HG03280 (cell line): ENCODE results near the gene TGFB3.

Source experiments
- ATAC-seq: cut with Tn5 transposase; IDR thresholded peaks from one replicate; pipeline ENCODE4 v1.9.1; 2021; ENCODE audit warnings: mild to moderate bottlenecking, moderate library complexity; ENCODE audit not compliant: unreplicated experiment

TGFB3 gene

GRCh38 chr14:75987201-75987970 is 5.6 kb upstream of the TGFB3 start:
- ATAC-seq, result no peak

DNA sequence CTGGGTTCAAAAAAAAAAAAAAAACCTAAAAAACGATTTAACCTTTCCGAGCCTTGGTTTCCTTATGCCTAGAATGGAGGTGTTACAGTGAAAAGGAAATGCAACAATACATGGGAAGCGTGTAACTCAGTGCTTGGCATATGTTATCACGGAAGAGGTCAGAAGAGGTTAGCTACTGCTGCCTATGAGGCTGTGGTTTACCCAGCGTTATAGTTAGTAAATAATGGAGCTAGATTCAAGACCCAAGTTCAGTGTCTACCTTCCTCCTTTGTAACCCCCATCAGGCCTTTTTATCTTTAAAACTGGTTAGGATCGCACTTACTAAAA is 4.6 kb upstream of the TGFB3 start:
- ATAC-seq, result no peak

- ATAC-seq, result peak; percentile 57
Observed at GRCh38 chr14:75985618-75986438, 4.0 kb upstream of the TGFB3 start, which contains the start of gene IFT43. IFT43 (plus strand) TSS chr14:75985763; CDS start chr14:75985787, 24 bp downstream.

GRCh38 chr14:75984674-75985073 is 2.9 kb upstream of the TGFB3 start:
- no peak for ATAC-seq

DNA sequence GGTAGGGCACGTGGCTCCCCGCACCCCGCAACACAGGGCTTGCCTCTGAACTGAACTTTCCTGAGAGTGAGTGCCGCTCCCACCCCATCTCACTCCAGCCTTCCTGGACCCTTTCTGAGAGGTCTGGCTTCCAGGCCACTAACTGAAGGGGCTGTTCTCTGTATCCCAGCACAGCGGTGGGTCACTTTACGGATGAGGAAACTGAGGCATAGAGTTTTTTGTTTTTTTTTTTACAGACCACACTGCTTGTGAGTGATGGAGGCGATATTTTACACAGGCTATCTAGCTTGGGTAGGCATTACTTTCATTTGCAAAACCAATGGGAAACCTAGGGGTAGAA is 1.2 kb upstream of the TGFB3 start:
- peak; percentile 2 for ATAC-seq

DNA sequence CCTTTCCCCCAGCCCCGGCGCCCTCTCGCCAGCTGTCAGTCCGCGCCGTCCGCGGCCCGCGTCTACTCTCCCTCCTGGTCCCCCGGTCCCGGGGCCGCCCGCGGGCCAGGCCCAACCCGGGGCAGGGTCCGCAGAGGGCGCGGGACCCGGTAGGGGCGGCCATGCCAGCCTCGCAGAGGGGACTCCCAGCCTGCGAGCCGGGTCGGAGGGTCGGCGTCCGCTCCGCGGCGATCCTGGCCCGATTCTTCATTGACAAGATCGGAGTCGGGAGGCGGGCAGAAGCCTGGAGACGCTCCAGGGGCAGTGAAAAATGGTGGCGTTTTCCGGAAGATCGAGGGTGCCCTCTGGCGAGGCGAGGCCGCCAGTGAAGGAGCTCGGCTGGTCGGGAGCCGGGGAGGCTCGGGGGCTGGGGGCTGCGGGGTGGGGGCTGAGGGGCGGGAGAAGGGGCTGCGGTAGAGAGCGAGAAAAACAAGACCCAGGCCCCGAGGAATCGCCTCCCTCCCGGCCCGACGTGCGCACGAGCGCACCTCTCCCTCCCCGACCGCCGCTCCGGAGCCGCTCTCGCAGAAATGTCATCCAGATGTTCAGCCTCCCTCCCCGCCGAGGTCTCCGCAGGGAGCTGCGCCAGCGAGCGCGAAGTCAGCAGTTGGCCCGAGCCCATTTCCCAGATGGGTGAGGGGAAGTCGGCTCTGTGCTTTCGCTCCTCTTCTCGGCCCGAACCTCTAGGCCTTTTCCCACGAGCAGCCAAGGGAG is 647 bp upstream of the TGFB3 start:
- peak; percentile 50 for ATAC-seq

GRCh38 chr14:75980856-75981255 is 939 bp downstream of the TGFB3 start:
- ATAC-seq, result no peak

- no peak for ATAC-seq
Observed at GRCh38 chr14:75979648-75980565, 1.9 kb downstream of the TGFB3 start.

DNA sequence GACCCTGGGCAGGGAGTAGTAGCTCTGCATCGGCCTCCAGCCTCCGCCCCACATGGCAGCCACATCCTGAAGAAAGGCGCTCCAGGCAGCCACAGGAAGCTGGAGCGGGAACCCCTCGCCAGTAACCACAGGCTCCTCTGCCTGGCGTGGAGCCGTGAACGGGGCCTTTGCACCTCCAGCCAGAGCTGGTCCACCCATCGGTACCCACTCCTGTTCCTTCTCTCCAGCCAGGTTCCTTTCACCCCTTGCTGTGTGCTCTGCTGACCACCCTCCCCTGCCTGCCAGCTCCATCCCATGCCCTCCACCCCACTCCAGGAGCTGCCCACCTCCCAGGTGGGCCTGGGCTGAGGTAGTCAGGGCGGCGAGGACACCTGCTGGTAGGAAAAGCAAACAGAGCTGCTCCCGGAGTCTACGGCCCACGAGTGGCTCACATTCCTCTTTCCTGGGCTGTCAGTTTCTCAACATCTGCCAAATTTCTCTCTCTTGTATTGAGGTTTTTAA is 2.7 kb downstream of the TGFB3 start:
- ATAC-seq, result no peak

- no peak for ATAC-seq
Observed at GRCh38 chr14:75978249-75978731, 3.5 kb downstream of the TGFB3 start.

GRCh38 chr14:75977582-75977943 is 4.2 kb downstream of the TGFB3 start:
- no peak for ATAC-seq

DNA sequence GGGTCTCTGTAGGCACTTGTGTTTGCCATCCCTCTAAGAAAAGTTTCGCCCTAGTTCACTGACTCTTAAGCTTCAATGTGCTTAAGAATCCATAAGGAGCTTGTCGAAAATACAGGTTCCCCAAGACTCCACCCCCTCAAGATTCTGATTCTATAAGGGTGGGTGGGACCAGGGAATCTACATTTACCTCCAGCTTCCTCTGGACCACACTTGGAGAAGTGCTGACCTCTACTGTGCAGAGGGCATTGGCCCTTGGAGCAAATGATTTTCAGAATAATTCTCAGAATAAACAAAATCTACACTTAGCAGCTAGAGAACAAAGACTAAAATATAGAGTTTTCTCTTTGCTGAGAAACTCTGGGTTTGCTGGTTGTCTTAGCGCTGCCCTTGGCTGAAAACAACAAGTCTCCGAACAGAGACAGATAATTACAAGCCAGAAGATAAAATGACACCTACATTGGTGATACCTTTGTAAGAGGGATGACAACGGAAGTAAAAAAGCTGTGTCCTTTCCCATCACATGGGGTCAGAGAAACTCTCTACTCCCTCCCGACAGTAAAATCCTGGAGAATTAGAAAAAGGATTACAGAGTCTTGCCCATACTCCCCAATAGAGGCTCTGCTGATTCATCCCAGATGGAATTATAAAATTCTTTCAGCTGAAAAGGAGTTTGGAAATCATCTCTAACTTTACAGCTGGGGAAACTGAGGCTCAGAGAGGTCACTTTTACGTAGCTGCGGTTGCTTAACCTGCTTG is 4.8 kb downstream of the TGFB3 start:
- ATAC-seq, result no peak

DNA sequence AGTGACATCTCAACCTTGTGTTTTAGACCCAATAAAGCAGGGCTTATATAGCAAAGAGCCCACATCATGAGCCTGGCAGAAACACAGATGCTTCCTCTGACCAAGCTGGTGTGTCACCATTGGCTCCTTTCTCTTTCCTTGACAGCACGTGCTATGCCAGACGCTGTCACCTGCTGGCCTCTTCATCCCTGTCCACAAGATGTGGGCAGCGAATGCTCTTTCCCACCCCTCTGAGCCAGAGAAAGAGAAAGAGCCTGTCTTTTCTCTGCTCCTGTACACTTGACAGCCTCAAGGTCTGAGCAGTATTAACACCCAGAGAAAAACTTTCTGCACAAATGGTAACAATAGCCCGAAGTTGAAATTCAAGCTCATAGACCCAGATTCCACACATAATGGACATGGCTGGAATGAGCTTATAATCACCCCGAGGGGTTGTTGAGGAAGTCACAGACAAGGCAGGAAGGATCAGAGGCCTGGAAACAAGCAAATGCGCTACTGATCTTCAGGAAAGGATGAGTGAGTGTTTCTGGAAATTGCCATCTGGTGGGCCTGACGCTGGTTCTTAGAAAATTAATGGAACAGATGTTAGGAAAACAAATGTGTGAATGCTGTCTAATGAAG is 8.9 kb downstream of the TGFB3 start:
- no peak for ATAC-seq

DNA sequence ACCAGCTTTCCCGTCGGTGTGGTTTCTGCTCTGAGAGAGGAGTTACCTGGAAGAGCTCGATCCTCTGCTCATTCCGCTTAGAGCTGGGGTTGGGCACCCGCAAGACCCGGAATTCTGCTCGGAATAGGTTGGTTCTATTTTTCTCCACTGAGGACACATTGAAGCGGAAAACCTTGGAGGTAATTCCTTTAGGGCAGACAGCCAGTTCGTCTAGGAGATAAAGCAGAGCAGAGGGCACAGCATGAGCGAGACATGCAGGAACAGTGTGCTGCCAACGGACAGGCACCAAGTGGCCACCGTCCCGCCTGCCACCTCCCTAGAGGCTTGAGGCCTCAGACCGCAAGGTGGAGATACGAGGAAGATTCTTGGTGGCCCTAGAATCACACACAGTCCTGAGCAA is 10.3 kb downstream of the TGFB3 start:
- no peak for ATAC-seq

GRCh38 chr14:75970989-75971388 is 10.8 kb downstream of the TGFB3 start:
- ATAC-seq, result no peak

GRCh38 chr14:75969891-75970290 is 11.9 kb downstream of the TGFB3 start:
- no peak for ATAC-seq

DNA sequence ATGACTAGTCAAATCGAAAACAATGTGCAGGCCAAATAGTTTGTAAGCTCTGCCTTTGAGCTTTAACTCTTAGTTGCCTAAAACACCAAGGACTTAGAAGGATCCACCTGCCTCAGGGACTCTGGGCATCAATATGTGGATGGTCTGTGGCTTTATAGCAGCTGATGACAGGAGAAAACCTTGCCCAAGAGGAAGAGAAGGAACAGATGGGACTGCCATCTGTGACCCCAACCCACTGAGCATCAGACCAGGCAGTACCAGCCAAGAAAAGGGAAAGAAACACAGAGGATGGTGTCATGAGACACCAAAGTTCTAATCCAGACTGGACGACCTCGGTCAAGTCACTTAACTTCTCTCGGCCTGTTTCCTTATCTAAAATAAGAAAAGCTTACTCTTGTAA is 12.7 kb downstream of the TGFB3 start:
- ATAC-seq, result no peak

DNA sequence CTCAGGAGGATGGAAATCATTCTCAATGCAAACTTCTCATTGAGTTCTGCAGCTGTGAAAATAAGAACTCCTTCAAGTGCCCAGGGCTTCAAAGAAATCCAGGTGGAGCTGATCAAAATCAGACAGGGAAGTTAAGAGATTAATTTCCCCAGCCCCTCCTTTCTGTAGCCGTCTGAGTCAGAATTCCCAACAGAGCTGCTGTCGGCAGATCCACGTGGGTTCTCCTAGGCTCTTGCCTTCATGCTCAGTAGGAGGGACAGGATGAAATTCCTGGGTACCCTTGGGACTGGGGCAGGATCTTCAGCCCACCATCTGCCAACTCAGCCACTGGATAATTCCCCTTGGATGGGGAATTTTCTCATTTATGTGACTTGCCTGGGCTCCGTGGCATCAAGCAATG is 13.3 kb downstream of the TGFB3 start:
- no peak for ATAC-seq

DNA sequence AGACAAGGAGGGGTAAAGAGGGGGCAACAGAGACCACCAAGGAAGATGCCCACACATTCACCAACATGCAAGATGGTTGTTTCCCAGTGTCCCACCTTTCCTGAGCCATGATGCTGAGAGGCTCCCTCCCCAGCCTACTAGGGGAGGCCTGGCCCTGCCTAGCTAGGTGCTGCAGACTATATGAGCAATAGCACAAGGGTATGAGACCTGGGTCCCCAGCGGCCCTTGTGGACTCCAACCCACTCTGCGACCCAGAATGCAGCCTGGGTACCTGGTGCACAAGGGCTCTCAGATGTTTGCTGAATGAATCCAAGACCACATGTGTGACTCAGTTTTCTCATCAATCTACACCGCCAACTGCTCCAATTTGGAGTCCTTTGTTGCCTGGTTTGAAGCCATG is 13.9 kb downstream of the TGFB3 start:
- no peak for ATAC-seq
